ENCODE data around the gene PTPN14.

DNA sequence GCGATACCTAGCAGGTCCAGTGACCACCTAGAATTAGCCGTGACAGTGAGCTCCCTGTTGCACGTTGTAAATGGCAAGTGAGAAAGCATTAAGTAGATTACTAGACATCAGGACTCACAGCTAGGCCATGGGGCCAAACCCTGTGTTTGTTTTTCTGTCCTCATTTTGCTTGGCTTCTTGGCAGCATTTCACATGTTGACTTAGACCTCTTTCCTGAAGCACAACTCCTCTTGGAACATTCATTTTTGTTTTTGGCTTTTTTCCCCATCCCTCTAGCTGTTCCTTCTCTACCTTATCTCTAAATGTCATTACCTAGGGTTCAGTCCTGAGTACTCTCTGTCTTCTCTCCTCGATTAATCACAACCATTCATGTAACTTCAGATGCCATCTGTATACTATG is 16.9 kb upstream of the PTPN14 start:
- TF ChIP-seq, protein P1, sequence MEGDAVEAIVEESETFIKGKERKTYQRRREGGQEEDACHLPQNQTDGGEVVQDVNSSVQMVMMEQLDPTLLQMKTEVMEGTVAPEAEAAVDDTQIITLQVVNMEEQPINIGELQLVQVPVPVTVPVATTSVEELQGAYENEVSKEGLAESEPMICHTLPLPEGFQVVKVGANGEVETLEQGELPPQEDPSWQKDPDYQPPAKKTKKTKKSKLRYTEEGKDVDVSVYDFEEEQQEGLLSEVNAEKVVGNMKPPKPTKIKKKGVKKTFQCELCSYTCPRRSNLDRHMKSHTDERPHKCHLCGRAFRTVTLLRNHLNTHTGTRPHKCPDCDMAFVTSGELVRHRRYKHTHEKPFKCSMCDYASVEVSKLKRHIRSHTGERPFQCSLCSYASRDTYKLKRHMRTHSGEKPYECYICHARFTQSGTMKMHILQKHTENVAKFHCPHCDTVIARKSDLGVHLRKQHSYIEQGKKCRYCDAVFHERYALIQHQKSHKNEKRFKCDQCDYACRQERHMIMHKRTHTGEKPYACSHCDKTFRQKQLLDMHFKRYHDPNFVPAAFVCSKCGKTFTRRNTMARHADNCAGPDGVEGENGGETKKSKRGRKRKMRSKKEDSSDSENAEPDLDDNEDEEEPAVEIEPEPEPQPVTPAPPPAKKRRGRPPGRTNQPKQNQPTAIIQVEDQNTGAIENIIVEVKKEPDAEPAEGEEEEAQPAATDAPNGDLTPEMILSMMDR (conservative IDR thresholded peaks at IDR 0.05; ENCODE audit: low read length): no peak
- no peak for TF ChIP-seq EZH2phosphoT487 (IDR thresholded peaks at IDR 0.05; ENCODE audit: borderline replicate concordance)
